Large intestine (tissue), 3 donors: ENCODE data around the gene INPP4B. TPM values are rescaled to one million over a fixed set of nuclear protein-coding genes. Genes with fewer than 3 reads are reported as not detected.

Experiments
- DNase-seq, 2 donors: peaks; one replicate each; pipeline versions ENCODE4 v3.0.0 to v3.0.0-alpha.2; 2013
- H3K27ac ChIP-seq: one replicate; pipeline ENCODE4 v1.5.1; 2013; ENCODE audit warnings: low read length
- H3K27me3 ChIP-seq: 2 replicates; pipeline ENCODE4 v1.6.1; 2013; ENCODE audit warnings: low read length; ENCODE audit not compliant: control insufficient read depth, insufficient read depth
- H3K36me3 ChIP-seq: 2 replicates; pipeline ENCODE4 v1.6.1; 2013; ENCODE audit warnings: low read length; ENCODE audit not compliant: control insufficient read depth, insufficient read depth
- H3K4me1 ChIP-seq: one replicate; pipeline ENCODE4 v1.6.1; 2013; ENCODE audit warnings: low read length; ENCODE audit not compliant: control insufficient read depth, insufficient read depth
- H3K4me3 ChIP-seq: one replicate; pipeline ENCODE4 v1.5.1; 2013; ENCODE audit warnings: low read length
- H3K9me3 ChIP-seq: one replicate; pipeline ENCODE4 v1.6.1; 2013; ENCODE audit warnings: mild to moderate bottlenecking, low read depth, low read length, moderate library complexity; ENCODE audit not compliant: control insufficient read depth
- WGBS: methylation state at CpG from one replicate; pipeline ENCODE4 v1.1.5; 2013; ENCODE audit warnings: low lambda C conversion rate; ENCODE audit not compliant: insufficient coverage; 5-methylcytosine and 5-hydroxymethylcytosine counted together
- polyA plus RNA-seq: library from polyadenylated mRNA; unstranded; fragments of 120-200 nt; gene quantifications from one replicate; pipeline ENCODE4 v1.2.1, GENCODE V29; 2013

Gene INPP4B
- polyA plus RNA-seq, 1 donor = 6.6 TPM

GRCh38 chr4:142423861-142424260 is 422.2 kb downstream of the INPP4B start:
- no peak for DNase-seq
- no peak overlapping the region for H3K4me3 ChIP-seq
- H3K4me1 ChIP-seq = no peaks in the 10 kb centered on the region
- 86% methylated on average over 1 of the region's 2 CpGs for WGBS
- H3K9me3 ChIP-seq = no peaks in the 10 kb centered on the region
- no peaks in the 10 kb centered on the region for H3K27me3 ChIP-seq
- H3K27ac ChIP-seq = no peak overlapping the region
- H3K36me3 ChIP-seq = no peaks in the 10 kb centered on the region

- Histone ChIP-seq H3K27me3 (no peaks in the 10 kb centered on the region), H3K36me3 (no peaks in the 10 kb centered on the region), H3K4me3 (no peak overlapping the region), H3K9me3 (no peaks in the 10 kb centered on the region), H3K27ac (no peak overlapping the region), H3K4me1 (no peaks in the 10 kb centered on the region)
- WGBS = 100% methylated on average over 1 of the region's 3 CpGs
- DNase-seq = no peak
These were observed 425.6 kb downstream of the INPP4B start for GRCh38 chr4:142420311-142421095.

GRCh38 chr4:142419712-142420111 is 426.4 kb downstream of the INPP4B start:
- DNase-seq = no peak
- Histone ChIP-seq H3K36me3 (no peaks in the 10 kb centered on the region), H3K9me3 (no peaks in the 10 kb centered on the region), H3K4me1 (no peaks in the 10 kb centered on the region), H3K27me3 (no peaks in the 10 kb centered on the region), H3K4me3 (no peak overlapping the region), H3K27ac (no peak overlapping the region)
- WGBS = 100% methylated on average over 1 of the region's 1 CpG

GRCh38 chr4:142418697-142419096 is 427.4 kb downstream of the INPP4B start:
- no CpG with 5 or more reads among the region's 2 CpGs for WGBS
- Histone ChIP-seq H3K4me1 (no peaks in the 10 kb centered on the region), H3K27me3 (no peaks in the 10 kb centered on the region), H3K27ac (no peak overlapping the region), H3K4me3 (no peak overlapping the region), H3K36me3 (no peaks in the 10 kb centered on the region), H3K9me3 (no peaks in the 10 kb centered on the region)
- DNase-seq = no peak

GRCh38 chr4:142416711-142417275 is 429.3 kb downstream of the INPP4B start:
- DNase-seq = no peak
- H3K4me3 ChIP-seq = no peak overlapping the region
- no peaks in the 10 kb centered on the region for H3K9me3 ChIP-seq
- H3K27ac ChIP-seq = no peak overlapping the region
- no CpG with 5 or more reads among the region's 5 CpGs for WGBS
- no peaks in the 10 kb centered on the region for H3K4me1 ChIP-seq
- H3K36me3 ChIP-seq = no peaks in the 10 kb centered on the region
- H3K27me3 ChIP-seq = no peaks in the 10 kb centered on the region

- no peak overlapping the region for H3K4me3 ChIP-seq
- no peaks in the 10 kb centered on the region for H3K36me3 ChIP-seq
- no CpG with 5 or more reads among the region's 1 CpG for WGBS
- DNase-seq = no peak
- no peaks in the 10 kb centered on the region for H3K9me3 ChIP-seq
- H3K27me3 ChIP-seq = no peaks in the 10 kb centered on the region
- H3K4me1 ChIP-seq = no peaks in the 10 kb centered on the region
- H3K27ac ChIP-seq = no peak overlapping the region
These were observed 430.0 kb downstream of the INPP4B start for GRCh38 chr4:142416121-142416520.

GRCh38 chr4:142414366-142414990 is 431.6 kb downstream of the INPP4B start:
- Histone ChIP-seq H3K36me3 (no peaks in the 10 kb centered on the region), H3K9me3 (no peaks in the 10 kb centered on the region), H3K27ac (no peak overlapping the region), H3K27me3 (no peaks in the 10 kb centered on the region), H3K4me1 (no peaks in the 10 kb centered on the region), H3K4me3 (no peak overlapping the region)
- no peak for DNase-seq
- WGBS = 94% methylated on average over 2 of the region's 4 CpGs

GRCh38 chr4:142413485-142413884 is 432.6 kb downstream of the INPP4B start:
- no peak overlapping the region for H3K27ac ChIP-seq

GRCh38 chr4:142411993-142412392 is 434.1 kb downstream of the INPP4B start:
- Histone ChIP-seq H3K27me3 (no peaks in the 10 kb centered on the region), H3K36me3 (no peaks in the 10 kb centered on the region), H3K9me3 (no peaks in the 10 kb centered on the region), H3K4me3 (no peak overlapping the region), H3K4me1 (no peaks in the 10 kb centered on the region), H3K27ac (no peak overlapping the region)
- no peak for DNase-seq

More at GRCh38 chr4:142413485-142413884, 432.6 kb downstream of the INPP4B start:
- H3K4me1 ChIP-seq = no peaks in the 10 kb centered on the region
- H3K36me3 ChIP-seq = no peaks in the 10 kb centered on the region
- no peak overlapping the region for H3K4me3 ChIP-seq
- no peak for DNase-seq
- H3K9me3 ChIP-seq = no peaks in the 10 kb centered on the region
- H3K27me3 ChIP-seq = no peaks in the 10 kb centered on the region

GRCh38 chr4:142408003-142408441 is 438.1 kb downstream of the INPP4B start:
- DNase-seq = no peak
- Histone ChIP-seq H3K27me3 (no peaks in the 10 kb centered on the region), H3K4me1 (peaks cover 2% of the 10 kb centered on the region), H3K36me3 (no peaks in the 10 kb centered on the region), H3K4me3 (no peak overlapping the region), H3K9me3 (no peaks in the 10 kb centered on the region), H3K27ac (no peak overlapping the region)
- WGBS = no CpG with 5 or more reads among the region's 5 CpGs
